GM21737 (cell line): ENCODE results near the gene LHX2.

Experiments used
- ATAC-seq: cut with Tn5 transposase; IDR thresholded peaks from one replicate; pipeline ENCODE4 v1.9.1; 2021; ENCODE audit warnings: mild to moderate bottlenecking, moderate library complexity; ENCODE audit not compliant: unreplicated experiment

Gene LHX2

DNA sequence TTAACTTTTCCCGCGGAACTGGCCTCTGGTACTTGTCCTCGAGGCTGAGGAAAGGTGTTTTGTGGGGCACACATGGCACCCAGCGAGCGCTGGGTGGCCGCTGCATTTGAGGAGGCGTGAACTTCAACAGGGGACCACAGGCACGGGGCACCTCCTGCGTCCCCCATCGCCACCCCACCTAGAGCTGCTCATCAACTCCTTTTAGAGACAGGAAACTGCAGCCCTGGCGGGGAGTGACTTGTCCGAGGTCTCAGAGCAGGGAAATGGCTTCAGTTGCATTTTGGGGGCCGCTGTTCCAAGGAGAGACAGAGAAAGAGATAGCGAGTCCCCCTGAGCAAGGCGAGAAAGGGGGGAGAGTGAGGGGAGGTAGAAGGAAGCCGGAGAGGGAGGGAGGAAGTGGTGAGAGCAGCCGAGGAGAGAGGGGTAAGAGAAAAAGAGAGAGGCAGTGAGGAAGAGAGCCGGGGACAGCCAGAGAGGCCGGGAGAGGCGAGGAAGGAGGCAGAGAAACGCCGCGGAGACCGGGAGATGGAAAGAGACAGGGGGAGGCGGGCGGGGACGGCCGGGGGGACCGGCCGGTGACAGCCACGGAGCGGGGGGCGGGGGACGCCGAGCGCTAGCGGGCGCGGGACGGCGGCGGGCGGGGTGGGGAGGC is 12.5 kb upstream of the LHX2 start:
- ATAC-seq = no peak

DNA sequence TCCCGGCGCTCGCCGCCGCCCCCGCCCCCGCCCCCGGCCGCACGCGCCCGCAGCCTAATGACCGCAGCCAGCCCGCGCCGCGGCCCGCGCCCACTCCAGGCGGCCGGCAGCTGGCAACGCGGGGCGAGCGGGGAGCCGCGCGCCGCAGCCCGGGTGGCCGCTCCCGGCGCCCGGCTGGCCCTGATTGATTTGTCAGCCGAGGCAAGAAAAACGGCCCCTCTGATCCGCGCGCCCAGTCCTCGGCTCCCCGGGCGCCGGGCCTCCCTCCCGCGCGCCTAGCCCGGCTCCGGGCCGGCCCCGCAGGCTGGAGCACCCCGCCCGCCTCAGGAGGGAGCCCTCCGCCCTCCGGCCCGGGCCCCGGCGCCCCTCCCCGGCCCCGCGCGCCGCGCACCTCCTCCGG is 11.9 kb upstream of the LHX2 start:
- ATAC-seq = no peak

DNA sequence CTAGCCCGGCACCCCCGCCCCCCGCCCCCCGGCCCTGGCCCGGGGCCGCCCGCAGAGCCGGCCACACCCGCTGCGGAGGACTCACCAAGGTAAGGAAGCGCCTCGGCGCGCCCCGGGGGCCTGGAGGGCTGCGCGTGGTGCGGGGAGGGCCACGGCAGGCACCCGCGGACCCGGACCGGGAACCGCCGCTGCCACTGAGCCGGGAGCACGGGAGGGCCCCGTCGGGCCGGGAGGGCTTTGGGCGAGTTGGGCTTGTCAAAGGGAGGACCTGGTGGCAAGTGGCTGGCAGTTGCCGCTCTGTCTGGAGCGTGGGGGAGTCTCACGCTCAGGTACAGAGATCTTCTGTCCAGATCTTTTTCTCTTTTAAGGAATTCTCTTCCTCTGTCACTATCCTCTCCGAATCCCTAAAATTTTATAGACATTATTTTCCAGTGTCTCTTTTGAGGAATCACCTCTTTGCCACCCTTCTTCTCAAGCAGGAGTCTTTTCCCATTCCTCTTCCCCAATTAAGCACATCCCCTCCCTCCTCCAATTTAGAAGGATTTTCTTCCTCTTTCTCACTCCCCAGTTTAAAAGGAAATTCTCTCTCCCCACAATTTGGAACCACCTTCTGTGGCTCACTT is 11.3 kb upstream of the LHX2 start:
- no peak for ATAC-seq

DNA sequence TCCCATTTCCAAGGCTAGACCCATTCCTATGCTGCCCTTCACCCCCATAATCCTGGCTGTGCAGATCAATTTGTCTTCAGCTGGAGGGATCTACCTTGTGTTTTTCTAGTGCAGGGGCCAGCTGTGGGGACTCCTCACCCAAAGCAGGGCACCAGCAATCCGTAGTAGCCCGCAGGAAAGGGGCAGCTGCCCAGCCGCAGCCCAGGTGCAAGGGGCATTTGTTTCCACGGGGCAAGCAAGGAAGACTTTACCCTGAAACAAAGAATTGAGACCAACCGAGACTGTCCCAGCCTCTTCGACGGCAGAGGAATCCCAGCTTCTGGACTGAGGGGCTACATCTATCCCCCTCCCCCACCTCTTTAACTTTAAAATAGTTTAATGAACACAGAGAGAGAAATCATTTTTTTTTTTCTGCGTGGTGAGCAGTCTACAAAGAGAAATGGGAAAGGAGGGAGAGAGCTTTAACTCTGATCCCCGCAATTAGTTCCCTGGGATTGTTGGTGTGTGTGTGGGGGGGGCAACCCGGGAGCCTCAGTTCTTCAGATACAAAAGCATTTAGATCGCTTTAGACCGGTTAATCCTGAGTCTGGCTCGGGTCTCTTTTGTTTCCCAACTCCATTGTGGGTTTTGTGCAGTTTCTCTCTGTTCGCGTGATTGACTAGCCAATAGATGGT is 10.6 kb upstream of the LHX2 start:
- no peak for ATAC-seq

DNA sequence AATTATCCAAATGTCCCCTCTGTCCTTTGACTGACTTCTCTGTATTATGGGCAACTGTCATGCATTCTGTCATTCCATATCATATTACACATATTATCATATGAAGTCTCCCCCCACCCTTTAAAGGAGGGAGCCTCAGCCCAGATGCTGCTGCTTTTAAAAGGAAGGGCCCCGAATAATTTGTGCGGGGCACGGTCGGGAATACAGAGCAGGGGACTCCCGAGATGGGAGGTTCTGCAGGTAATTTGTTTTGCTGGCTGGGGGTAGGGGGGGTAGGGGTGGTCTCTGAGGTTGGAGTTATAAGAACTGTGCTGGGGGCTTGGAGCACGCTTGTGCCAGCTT is 10.1 kb upstream of the LHX2 start:
- no peak for ATAC-seq

DNA sequence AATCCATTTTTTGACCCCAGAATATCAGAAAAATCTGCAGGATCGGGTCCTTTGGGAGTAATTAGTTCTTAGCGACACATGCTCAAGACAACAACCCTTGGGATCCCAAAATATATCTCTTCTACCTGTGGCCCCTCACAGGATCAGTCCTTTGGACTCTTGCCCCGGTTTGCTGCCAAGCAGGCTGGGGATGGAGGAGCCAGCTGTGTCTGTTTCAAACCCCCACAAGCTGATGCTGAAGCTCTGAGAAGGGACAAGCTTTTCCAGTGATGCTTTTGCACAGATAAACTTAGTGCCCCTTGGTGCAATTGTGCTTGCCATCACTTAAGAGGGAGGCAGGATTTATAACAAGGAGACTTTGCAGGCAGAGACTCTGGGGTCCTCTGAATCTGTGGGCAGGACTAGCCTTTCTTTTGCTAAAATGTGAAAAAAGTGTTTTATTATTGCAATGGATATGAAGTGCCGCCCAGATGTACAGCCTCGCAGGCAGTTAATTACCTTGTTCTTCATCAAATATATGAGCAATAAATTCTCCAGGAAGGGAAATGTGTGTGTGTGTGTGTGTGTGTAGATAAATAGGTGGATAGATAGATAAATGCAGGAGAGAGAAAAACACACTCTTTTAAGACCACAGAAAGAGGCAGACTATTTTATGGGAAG is 9.6 kb upstream of the LHX2 start:
- ATAC-seq = no peak

DNA sequence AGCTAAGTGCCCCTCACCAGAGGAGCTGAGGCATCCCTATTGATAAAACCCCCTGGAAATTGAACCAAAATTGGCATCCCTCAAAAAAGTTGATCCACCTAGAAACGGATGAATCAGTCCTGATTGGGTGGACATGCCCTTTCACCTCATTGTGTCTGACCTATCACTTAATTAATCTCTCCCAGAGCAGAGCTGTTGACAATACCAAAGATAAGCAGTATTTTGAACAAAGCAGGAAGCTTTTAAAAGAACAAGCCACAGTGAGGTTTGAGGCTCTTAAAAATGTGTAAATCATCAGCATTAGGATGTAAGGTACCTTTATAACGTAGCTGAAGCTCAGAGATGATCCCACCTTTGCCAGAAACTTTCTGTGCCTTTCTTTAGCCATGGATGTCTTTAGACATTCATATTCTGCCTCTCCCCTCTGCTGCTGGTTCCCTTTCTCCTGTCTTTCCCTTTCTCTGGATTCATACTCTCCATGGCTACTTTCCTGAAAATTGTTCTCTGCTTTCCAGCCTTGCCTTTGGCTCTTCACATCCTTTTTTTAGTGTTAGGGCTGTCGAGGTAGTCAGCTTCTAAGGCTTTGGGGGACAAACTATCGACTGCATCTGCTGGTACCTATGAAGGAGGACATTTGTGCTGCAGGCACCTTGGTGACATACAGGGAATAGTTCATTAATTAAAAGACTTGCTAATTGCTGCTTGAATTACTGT is 7.8 kb upstream of the LHX2 start:
- no peak for ATAC-seq

DNA sequence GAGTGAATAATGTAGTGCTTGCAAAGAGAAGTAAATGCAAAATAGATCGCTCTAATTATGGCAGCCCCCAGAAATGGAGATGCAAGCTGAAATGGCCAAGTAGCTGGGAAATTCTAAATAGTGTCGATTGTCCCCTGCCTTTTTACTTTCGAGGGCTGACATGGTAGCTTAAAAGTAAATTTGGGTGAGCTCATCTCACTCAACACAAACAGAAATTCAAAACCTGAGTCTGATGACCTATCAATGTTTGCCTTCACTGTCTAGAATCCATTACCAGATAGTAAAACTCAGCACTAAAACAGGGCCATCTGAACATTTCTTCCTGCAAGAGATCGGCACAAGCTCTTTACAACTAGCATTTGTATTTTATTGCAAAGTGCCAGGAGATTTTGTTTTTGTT is 7.0 kb upstream of the LHX2 start:
- no peak for ATAC-seq

DNA sequence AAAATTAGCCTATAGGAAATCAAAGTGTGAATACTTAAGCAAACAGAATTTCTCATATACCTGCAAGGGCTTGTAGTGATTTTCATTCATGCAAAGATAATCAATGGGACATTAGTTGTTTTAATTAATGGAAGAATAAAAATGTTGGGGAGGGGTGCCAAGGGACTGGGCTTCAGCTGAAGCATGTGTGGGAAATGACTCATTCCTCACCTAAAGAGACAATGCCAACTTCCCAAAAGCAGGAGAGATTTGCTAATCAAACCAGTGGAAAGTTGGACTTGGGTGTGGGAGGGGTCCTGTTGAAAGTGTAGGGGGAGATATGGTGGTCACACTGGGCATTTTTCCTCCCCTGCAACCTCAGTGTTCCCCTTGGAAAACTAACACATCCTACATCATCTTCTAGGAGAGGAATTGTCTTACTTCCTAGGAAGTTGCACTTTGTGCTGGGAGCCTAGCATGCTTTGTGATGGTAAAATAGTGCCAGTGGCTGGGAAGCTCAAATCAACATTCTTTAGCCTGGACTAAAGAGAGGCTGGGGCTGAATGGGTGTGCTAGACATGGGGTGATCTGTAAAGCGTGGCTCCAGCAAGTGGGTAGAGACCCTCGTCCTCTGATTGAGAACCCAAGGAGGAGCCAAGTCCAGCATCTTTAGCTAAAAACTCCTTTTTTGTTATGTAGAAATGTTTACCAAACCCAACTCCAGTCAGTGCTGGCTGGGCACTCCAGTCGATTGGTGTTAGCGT is 6.4 kb upstream of the LHX2 start:
- ATAC-seq = no peak

DNA sequence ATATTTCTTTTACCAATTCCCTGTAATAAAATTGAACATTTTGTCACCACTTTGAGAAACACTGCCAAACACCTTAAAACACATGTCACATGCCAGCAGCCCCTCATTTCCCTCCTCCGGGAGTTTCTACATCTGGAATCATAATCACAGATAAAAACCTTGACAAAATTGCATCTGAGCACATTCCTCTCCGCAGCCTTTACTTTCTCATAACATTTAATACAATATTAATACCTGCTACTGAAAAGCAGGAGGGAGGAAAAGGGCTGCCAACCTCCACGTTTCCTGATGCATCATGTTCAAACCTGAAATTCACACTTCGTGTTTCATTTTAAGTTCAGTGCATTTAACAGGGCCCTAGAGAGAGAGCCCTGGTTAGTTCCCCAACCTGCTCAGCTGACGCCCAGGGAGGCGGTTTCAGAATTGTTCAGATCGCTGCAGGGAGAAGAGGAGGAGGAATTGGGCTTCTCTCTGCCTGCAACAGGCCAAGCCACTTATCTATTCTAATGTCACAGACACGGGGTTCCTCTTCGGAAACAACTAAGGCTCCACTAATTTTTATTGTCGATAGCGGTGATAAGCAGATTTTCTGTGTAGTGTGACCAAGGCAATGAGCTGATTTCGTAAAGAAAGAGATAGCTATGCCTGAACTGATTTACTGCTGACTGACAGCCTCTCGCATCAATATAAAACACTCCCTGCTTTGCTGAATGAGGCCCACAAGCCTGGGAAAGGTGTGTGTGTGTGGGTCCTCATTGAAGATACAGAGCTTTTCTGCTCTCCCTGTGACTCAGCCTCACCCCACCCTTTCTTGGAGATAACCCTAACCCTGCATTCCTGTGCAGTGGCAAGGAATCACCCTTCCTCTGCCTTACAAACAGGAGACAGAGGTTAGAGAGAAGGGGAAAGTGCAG is 4.9 kb upstream of the LHX2 start:
- no peak for ATAC-seq

DNA sequence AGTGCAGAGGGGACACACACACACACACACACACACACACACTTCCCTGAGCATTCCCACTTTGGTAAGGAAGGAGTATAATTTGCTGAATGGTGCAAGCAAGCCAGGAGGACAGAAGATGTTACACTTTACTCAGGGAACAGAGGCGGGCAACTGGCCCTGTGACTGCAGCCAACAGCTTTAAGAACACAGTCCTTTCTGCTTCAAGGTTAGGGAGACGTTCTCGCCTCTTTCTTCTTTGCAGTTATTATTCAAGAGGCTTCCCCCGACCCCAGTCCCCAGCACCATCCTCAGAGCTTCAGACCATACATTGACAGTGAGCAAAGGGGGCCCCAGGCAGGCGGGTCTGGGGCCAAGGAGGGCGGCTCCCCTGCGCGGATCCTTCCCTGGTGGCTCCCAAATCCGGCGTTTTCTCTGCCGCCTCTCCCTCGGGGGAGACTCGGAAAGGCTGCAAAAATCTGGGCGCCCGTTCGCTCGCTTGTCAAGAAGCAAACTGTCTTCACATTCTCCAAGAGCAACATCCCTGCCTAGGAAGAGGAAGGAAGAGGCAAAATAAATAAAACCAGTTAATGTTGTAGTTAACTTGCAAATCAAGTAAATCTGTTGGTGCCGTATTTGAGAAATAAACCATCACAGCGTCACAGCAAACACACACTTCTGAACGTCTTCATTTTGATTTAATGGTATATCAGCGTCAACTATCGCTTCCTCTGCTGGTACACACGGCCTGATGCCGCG is 3.8 kb upstream of the LHX2 start:
- no peak for ATAC-seq

DNA sequence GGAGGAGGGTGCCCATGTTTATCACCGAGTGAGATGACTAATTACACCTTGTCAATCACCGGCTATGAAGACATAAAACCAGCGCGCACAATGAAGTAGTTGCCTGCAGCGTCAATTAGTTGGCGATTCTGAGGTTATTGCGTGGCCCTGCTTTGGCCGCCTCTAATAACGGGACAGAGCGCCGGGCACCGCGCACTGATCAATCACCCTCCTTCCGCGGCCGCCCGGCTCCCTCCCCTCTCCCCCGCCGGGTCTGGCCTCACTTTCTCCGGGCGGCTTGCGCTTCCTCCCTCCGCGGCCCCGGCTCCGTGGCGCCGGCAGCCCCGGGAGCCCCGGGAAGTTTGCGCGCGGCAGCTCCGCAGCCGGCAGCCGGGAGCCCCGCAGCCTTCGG is 3.3 kb upstream of the LHX2 start:
- no peak for ATAC-seq

DNA sequence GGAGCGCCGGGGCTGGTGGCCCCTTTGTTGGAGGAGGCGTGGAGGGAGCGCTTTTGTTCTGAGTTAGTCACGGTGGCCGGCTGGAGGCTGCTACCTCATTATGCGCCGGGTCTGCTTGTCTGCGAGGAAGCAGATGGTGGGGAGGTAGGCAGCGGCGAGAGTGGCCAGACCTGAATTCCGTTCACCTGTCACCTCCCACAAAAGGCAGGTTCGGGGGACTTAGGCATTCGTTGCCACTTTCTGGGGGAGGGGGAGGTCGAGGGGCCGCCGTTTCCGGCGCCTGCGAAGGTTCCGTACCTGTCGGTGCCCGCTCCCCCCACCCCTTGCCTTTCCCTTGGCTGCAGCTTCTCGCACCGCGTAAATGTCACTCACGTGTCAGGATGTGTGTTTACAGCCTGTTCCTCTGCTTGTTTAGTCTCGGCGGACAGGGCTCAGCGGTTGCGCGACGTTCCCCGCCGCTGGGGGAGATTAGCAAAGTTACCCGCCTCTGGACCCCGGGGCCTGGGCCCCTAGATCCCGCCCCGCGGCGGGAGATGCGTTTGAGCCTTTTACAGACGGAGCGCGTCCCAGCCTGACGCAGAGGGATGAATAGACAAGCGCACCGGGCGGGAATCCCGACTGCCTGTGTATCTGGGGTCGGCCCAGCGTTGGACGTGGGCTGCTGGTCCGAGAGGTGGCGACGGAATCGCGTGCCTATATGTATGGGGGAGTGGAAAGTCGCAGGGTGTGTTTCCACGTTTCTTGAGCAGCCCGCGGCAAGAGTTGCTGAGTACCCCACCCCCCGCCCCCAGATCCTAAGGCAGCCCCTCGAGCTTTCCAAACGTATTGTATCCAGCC is 2.7 kb upstream of the LHX2 start:
- ATAC-seq = no peak

DNA sequence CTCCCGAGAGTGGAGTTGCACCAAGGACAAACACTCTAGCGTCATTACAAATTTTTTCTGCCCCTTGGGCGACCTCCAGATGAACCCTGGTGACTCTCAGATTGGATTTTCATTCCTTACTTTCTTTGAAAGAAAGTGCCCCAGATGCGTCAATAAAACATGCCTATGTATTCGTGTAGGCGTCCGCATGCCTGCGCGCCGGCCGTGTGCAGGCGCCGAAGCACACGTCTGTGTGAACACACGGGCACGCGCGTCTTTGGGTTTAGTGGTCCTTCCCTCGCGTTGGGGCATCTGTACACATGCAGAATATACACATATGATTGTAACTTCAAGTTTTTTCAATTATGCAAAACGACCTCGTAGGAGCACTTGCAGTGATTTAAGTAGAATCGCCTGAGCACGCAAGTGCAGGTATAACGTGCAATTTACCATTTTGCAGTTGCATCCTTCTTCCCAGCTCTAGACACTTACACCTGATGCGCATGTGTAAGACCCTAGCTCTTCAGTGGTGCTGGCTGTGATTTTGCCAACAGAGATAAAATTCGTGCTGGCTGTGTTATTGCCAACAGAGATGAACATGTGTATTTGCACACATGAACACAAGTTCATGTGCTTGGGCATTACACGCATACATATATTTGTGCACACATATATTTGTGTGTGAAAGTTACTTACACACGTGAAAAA is 1.9 kb upstream of the LHX2 start:
- no peak for ATAC-seq

DNA sequence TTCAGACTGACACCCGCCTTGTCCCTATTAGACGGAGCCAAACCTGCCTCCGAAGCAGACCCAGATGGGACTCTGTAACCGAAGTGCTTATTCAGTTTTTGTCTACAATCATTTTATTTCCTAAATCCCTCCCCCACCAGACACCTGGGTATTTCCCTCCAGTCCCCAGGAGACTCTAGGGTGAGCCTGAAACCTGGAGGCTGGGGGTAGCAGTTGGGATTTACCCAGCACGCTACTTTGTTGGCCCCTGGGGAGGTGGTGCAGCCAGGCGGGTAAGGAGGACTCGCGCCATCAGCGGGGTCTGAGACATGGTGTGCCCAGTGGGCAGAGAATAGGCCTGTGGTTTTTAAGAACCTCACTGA is 1.3 kb upstream of the LHX2 start:
- no peak for ATAC-seq

DNA sequence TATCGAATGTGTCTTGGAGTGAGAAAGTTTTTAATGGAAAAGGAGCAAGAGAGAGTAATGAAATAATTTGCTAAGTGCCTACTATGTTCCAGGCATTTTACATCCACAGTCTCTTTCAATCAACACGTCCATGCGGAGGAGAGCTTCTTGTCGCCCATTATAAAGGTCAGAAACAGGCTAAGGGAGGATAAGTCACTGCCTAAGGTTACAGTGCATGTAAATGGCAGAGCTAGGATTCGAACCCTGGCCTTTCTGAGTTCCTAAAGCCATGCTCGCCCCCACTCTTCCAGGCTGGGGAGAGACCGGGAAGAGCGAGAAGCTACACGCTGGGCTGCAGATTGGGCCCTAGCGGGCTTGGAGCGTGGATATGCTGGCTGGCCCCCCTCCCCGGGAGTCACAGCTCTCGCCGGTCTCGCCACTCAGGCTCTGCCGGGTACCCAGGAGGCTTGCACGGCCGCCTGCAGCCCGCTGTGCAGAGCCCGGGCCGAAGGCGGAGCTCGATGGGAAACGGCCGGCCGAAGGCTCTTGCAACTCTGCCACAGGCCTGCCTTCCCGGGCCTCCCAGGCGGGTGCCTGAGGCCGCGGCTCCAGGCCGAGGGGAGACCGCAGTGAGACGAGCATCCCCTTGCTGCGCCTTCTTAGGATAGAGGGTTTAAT is 775 bp upstream of the LHX2 start:
- ATAC-seq = no peak
